SK-N-SH (cell line): ENCODE results near the gene PRMT5. TPM values are rescaled to one million over a fixed set of nuclear protein-coding genes. Genes with fewer than 3 reads are reported as not detected.

Source experiments
- CTCF ChIA-PET: fragments of 300-600, 350-600 bp; formaldehyde crosslinking; extraction: SDS; loops from one replicate; lab custom pipeline; 2021; lab: Yijun Ruan, JAX
- POLR2A ChIA-PET: fragments of 350-600 bp; sonication (Branson Sonifier 250); formaldehyde crosslinking; extraction: SDS; loops from one replicate; lab custom pipeline; 2020; ENCODE audit warnings: antibody characterized with exemption, inconsistent platforms; lab: Yijun Ruan, JAX
- DNase-seq: peaks from one replicate; pipeline ENCODE4 v3.0.0; 2012
- H2AFZ ChIP-seq: fragments of 200-600 bp; sonication (generic); 2 replicates; pipeline ENCODE4 v1.8.1; 2016; ENCODE audit warnings: antibody characterized with exemption, mild to moderate bottlenecking, low read depth
- H3F3A ChIP-seq: fragments of 200-600 bp; sonication (generic); replicated peaks from 2 replicates; pipeline ENCODE3; 2016; ENCODE audit warnings: antibody characterized with exemption, mild to moderate bottlenecking; ENCODE audit not compliant: insufficient read depth
- H3K27ac ChIP-seq, 2 experiments: fragments of 200-500 bp in 1 of 2; fragments of 200-600 bp in 1 of 2; sonication (Bioruptor generic) in 1 of 2; sonication (generic), shearing (Covaris generic) in 1 of 2; 2 replicates each; pipeline versions ENCODE4 v1.5.1 to v1.6.1; 2014 to 2016; ENCODE audit warnings: low read depth in 2 of 2, inconsistent platforms in 1 of 2, low read length in 1 of 2, mild to moderate bottlenecking in 1 of 2, mixed read lengths in 1 of 2
- H3K27me3 ChIP-seq: fragments of 200-600 bp; sonication (generic), shearing (Covaris generic); 2 replicates; pipeline ENCODE4 v1.6.1; 2016; ENCODE audit warnings: mixed run types; ENCODE audit not compliant: insufficient read depth
- H3K36me3 ChIP-seq, 2 experiments: fragments of 200-500 bp in 1 of 2; fragments of 200-600 bp in 1 of 2; sonication (Bioruptor generic) in 1 of 2; sonication (generic) in 1 of 2; replicated peaks in 1 of 2; 2 replicates each; pipeline versions ENCODE3 to v1.5.1; 2014 to 2016; ENCODE audit warnings: low read length in 1 of 2, mild to moderate bottlenecking in 1 of 2; ENCODE audit not compliant: insufficient read depth in 2 of 2, control insufficient read depth in 1 of 2
- H3K4me1 ChIP-seq, 2 experiments: fragments of 200-500 bp in 1 of 2; fragments of 200-600 bp in 1 of 2; sonication (Bioruptor generic) in 1 of 2; sonication (generic), shearing (Covaris generic) in 1 of 2; 2 replicates each; pipeline versions ENCODE4 v1.5.1 to v1.6.1; 2014 to 2016; ENCODE audit warnings: low read depth in 1 of 2, low read length in 1 of 2, mixed run types in 1 of 2; ENCODE audit not compliant: insufficient read depth in 2 of 2, control insufficient read depth in 1 of 2
- H3K4me2 ChIP-seq: fragments of 200-600 bp; sonication (generic), shearing (Covaris generic); 2 replicates; pipeline ENCODE4 v1.6.1; 2017; ENCODE audit warnings: mixed run types
- H3K4me3 ChIP-seq, 2 experiments: fragments of 200-500 bp in 1 of 2; fragments of 200-600 bp in 1 of 2; sonication (Bioruptor generic) in 1 of 2; sonication (generic), shearing (Covaris generic) in 1 of 2; 2 replicates each; pipeline versions ENCODE4 v1.5.1 to v1.8.1; 2014 to 2016; ENCODE audit warnings: low read depth in 2 of 2, inconsistent platforms in 1 of 2, low read length in 1 of 2, mild to moderate bottlenecking in 1 of 2, mixed read lengths in 1 of 2, moderate library complexity in 1 of 2
- H3K79me2 ChIP-seq: fragments of 200-600 bp; sonication (generic); 2 replicates; pipeline ENCODE4 v1.8.1; 2017; ENCODE audit warnings: mild to moderate bottlenecking; ENCODE audit not compliant: insufficient read depth
- H3K9ac ChIP-seq: fragments of 200-600 bp; sonication (generic); 2 replicates; pipeline ENCODE4 v1.6.1; 2017; ENCODE audit warnings: mixed run types
- H3K9me2 ChIP-seq: fragments of 200-600 bp; sonication (generic); 2 replicates; pipeline ENCODE4 v1.6.1; 2017; ENCODE audit warnings: mixed run types
- H3K9me3 ChIP-seq: fragments of 200-600 bp; sonication (generic); 2 replicates; pipeline ENCODE4 v1.6.1; 2017; ENCODE audit warnings: mixed run types, mild to moderate bottlenecking, moderate library complexity
- H4K20me1 ChIP-seq: fragments of 200-600 bp; sonication (generic); 2 replicates; pipeline ENCODE4 v1.6.1; 2017; ENCODE audit warnings: mild to moderate bottlenecking, mixed run types; ENCODE audit not compliant: insufficient read depth
- CHD2 ChIP-seq: fragments of 150-350 bp; IDR thresholded peaks from 2 replicates; pipeline ENCODE4 v1.6.1; 2018; ENCODE audit warnings: low read length; ENCODE audit not compliant: partially characterized antibody
- ELF1 ChIP-seq: IDR thresholded peaks from 2 replicates; pipeline ENCODE4 v1.4.0; 2012
- EZH2phosphoT487 ChIP-seq: fragments of 200-600 bp; sonication (generic); IDR thresholded peaks from 2 replicates; pipeline ENCODE4 v1.6.1; 2017; ENCODE audit warnings: low read depth, mixed run types, mild to moderate bottlenecking, antibody characterized with exemption, moderate library complexity, borderline replicate concordance
- FOSL2 ChIP-seq: IDR thresholded peaks from 2 replicates; pipeline ENCODE4 v1.4.0; 2012; ENCODE audit warnings: low read depth, mild to moderate bottlenecking, moderate library complexity, borderline replicate concordance
- FOXJ3 ChIP-seq: sonication (generic); formaldehyde crosslinking; IDR thresholded peaks from 2 replicates; pipeline ENCODE4 v1.5.1; 2020; ENCODE audit warnings: mild to moderate bottlenecking, missing genetic modification reagents
- GABPA ChIP-seq: IDR thresholded peaks from 2 replicates; pipeline ENCODE4 v1.4.0; 2012; ENCODE audit warnings: low read depth, mild to moderate bottlenecking
- GATA2 ChIP-seq: sonication (generic); formaldehyde crosslinking; IDR thresholded peaks from 2 replicates; pipeline ENCODE4 v1.5.0; 2020; ENCODE audit warnings: mild to moderate bottlenecking, missing genetic modification reagents
- MAX ChIP-seq: IDR thresholded peaks from 2 replicates; pipeline ENCODE4 v1.4.0; 2012; ENCODE audit warnings: low read depth
- MEF2A ChIP-seq: IDR thresholded peaks from 2 replicates; pipeline ENCODE4 v1.4.0; 2012; ENCODE audit warnings: low read depth, borderline replicate concordance
- MXI1 ChIP-seq: IDR thresholded peaks from 2 replicates; pipeline ENCODE4 v1.6.1; 2012; ENCODE audit warnings: mild to moderate bottlenecking, low read depth, low read length, improper control_type of control experiment
- NFIC ChIP-seq: IDR thresholded peaks from 2 replicates; pipeline ENCODE4 v1.4.0; 2012; ENCODE audit warnings: borderline replicate concordance
- NRF1 ChIP-seq: IDR thresholded peaks from 2 replicates; pipeline ENCODE4 v1.6.1; 2012; ENCODE audit warnings: low read depth, mild to moderate bottlenecking, low read length
- RAD21 ChIP-seq: IDR thresholded peaks from 2 replicates; pipeline ENCODE4 v1.6.1; 2012; ENCODE audit warnings: mild to moderate bottlenecking, low read length
- RCOR1 ChIP-seq: fragments of 150-350 bp; IDR thresholded peaks from 2 replicates; pipeline ENCODE4 v1.6.1; 2017; ENCODE audit warnings: antibody characterized with exemption, low read length
- RXRA ChIP-seq: IDR thresholded peaks from 2 replicates; pipeline ENCODE4 v1.4.0; 2012; ENCODE audit warnings: low read depth, mild to moderate bottlenecking, borderline replicate concordance
- SMC3 ChIP-seq: IDR thresholded peaks from 2 replicates; pipeline ENCODE4 v1.6.1; 2012; ENCODE audit warnings: low read depth, low read length, improper control_type of control experiment
- TAF1 ChIP-seq: IDR thresholded peaks from 2 replicates; pipeline ENCODE4 v1.6.1; 2012; ENCODE audit warnings: low read depth, mild to moderate bottlenecking, low read length, moderate library complexity, borderline replicate concordance
- TEAD4 ChIP-seq: IDR thresholded peaks from 2 replicates; pipeline ENCODE4 v1.4.0; 2012; ENCODE audit warnings: mild to moderate bottlenecking, borderline replicate concordance; ENCODE audit not compliant: insufficient read depth
- USF1 ChIP-seq: IDR thresholded peaks from 2 replicates; pipeline ENCODE4 v1.4.0; 2012; ENCODE audit warnings: low read depth, borderline replicate concordance
- USF2 ChIP-seq: fragments of 150-350 bp; IDR thresholded peaks from 2 replicates; pipeline ENCODE4 v1.6.1; 2017; ENCODE audit warnings: antibody characterized with exemption, low read length, low read depth, borderline replicate concordance
- WGBS: methylation state at CpG from one replicate; pipeline ENCODE4 v1.1.6; 2017; ENCODE audit warnings: low lambda C conversion rate; 5-methylcytosine and 5-hydroxymethylcytosine counted together
- polyA plus RNA-seq, 3 experiments: library from polyadenylated mRNA; depleted of rRNA; stranded (reverse); fragments of >200 nt; gene quantifications; 2 replicates each; pipeline ENCODE4 v1.2.3, GENCODE V29; 2012
- TF ChIP-seq, protein P1 (sequence below): fragments of 150-350 bp; IDR thresholded peaks from 2 replicates; pipeline ENCODE4 v1.6.1; 2016; ENCODE audit warnings: mild to moderate bottlenecking, low read depth, low read length

The PRMT5 gene
- polyA plus RNA-seq, 1 of the 3 experiments (the other 2 are of a cell fraction): 132 TPM

- H3K4me2 ChIP-seq: no peak overlapping the region
- peaks cover 19% of the 10 kb centered on the region for H3F3A ChIP-seq
- WGBS: 96% methylated on average over 12 of the region's 20 CpGs
- no peak overlapping the region for H3K9ac ChIP-seq
- no peak for TF ChIP-seq GABPA
- no peak for TF ChIP-seq MAX
- no peak for TF ChIP-seq GATA2
- TF ChIP-seq USF1: no peak
- no peak for TF ChIP-seq TEAD4
- no peak for TF ChIP-seq MXI1
- TF ChIP-seq RCOR1: no peak
- TF ChIP-seq FOXJ3 (CRISPR knock-in tag): no peak
- TF ChIP-seq FOSL2: no peak
- TF ChIP-seq RAD21: no peak
- no peak for TF ChIP-seq MEF2A
- TF ChIP-seq NFIC: no peak
- TF ChIP-seq CHD2: no peak
- H3K27me3 ChIP-seq: no peaks in the 10 kb centered on the region
- no peaks in the 10 kb centered on the region for H3K9me3 ChIP-seq
- no peak overlapping the region for H3K4me3 ChIP-seq
- no peak overlapping the region for H2AFZ ChIP-seq
- no peak for DNase-seq
- H3K4me1 ChIP-seq: peaks cover 5 to 11% of the 10 kb centered on the region in 2 experiments
- H3K27ac ChIP-seq: no peak overlapping the region
- H3K36me3 ChIP-seq: peaks cover 32 to 47% of the 10 kb centered on the region in 2 experiments
- no peaks in the 10 kb centered on the region for H4K20me1 ChIP-seq
- POLR2A ChIA-PET: interaction anchor here (0.5 kb wide), 1 partner anchor 1262 kb away, joined by 3 read pairs; no protein-coding TSS in a partner anchor
- H3K9me2 ChIP-seq: no peaks in the 10 kb centered on the region
- CTCF ChIA-PET: interaction anchor here (1.0 to 1.3 kb wide), 4 partner anchors 21 to 306 kb away, joined by 3 to 4 read pairs (median 4); no protein-coding TSS in a partner anchor
- H3K79me2 ChIP-seq: peaks cover 23% of the 10 kb centered on the region
These were observed 53.3 kb downstream of the PRMT5 start for GRCh38 chr14:22875748-22876319.

DNA sequence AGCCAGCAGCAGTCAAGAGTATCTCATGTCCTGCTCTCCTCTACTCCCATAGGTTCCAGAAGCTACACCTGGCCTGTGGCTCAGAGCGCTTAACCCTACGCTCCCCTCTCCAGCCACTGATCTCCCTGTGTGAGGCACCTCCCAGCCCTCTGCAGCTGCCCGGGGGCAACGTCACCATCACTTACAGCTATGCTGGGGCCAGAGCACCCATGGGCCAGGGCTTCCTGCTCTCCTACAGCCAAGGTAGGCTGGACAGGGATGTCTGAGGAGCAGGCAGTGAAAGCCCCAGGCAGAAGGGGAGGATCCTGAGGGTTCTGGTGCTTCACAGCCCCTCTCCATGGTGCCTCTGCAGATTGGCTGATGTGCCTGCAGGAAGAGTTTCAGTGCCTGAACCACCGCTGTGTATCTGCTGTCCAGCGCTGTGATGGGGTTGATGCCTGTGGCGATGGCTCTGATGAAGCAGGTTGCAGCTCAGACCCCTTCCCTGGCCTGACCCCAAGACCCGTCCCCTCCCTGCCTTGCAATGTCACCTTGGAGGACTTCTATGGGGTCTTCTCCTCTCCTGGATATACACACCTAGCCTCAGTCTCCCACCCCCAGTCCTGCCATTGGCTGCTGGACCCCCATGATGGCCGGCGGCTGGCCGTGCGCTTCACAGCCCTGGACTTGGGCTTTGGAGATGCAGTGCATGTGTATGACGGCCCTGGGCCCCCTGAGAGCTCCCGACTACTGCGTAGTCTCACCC, 54.0 kb downstream of the PRMT5 start:
- Histone ChIP-seq H3K9me3 (no peaks in the 10 kb centered on the region), H3K27me3 (no peaks in the 10 kb centered on the region), H3K36me3 (peaks cover 32 to 47% of the 10 kb centered on the region in 2 experiments), H3K4me2 (no peak overlapping the region), H3K27ac (no peak overlapping the region), H3K9ac (no peak overlapping the region), H3K4me1 (peaks cover 8 to 17% of the 10 kb centered on the region in 2 experiments), H2AFZ (no peak overlapping the region), H3F3A (peaks cover 24% of the 10 kb centered on the region), H3K9me2 (no peaks in the 10 kb centered on the region), H3K4me3 (no peak overlapping the region), H3K79me2 (peaks cover 23% of the 10 kb centered on the region), H4K20me1 (no peaks in the 10 kb centered on the region)
- no peak for DNase-seq
- no peak for TF ChIP-seq EZH2phosphoT487
- no peak for TF ChIP-seq SMC3
- TF ChIP-seq, protein P1, sequence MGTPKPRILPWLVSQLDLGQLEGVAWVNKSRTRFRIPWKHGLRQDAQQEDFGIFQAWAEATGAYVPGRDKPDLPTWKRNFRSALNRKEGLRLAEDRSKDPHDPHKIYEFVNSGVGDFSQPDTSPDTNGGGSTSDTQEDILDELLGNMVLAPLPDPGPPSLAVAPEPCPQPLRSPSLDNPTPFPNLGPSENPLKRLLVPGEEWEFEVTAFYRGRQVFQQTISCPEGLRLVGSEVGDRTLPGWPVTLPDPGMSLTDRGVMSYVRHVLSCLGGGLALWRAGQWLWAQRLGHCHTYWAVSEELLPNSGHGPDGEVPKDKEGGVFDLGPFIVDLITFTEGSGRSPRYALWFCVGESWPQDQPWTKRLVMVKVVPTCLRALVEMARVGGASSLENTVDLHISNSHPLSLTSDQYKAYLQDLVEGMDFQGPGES: no peak
- no peak for TF ChIP-seq TAF1
- TF ChIP-seq ELF1: no peak
- no peak for TF ChIP-seq USF2
- no peak for TF ChIP-seq NRF1
- TF ChIP-seq RXRA: no peak
- TF ChIP-seq RCOR1: no peak
- TF ChIP-seq FOSL2: no peak
- no peak for TF ChIP-seq RAD21
- 96% methylated on average over 6 of the region's 15 CpGs for WGBS
- POLR2A ChIA-PET: interaction anchor here (0.5 kb wide), 1 partner anchor 1262 kb away, joined by 3 read pairs; no protein-coding TSS in a partner anchor
- CTCF ChIA-PET: interaction anchor here (1.0 to 4.6 kb wide), 5 partner anchors 22 to 305 kb away, joined by 3 to 28 read pairs (median 4); no protein-coding TSS in a partner anchor
